Measurements from ENCODE around the gene ZNF76.

DNA sequence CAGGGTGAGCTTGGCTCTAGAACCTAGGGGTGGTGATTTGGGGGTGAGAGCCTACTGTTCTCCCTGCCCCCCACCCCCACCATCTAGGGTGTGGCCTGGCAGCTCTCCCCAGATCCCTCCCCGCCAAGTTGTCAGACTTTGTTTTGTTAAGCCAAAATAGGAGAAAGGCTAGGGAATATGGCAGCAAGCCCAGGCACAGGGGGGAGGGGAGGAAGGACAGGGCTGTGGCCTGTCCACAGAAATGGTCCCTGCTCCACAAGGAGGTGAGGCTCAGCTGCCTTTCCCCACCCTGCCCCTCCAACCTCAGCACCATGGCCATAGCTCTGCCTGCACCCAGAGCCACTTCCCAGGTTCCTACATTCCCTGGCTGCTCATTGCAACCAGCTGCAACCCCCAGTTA is 28.6 kb upstream of the ZNF76 start:
- TF ChIP-seq YY1 (IDR thresholded peaks at IDR 0.05; ENCODE audit: insufficient read depth, insufficient read length) (no peak), ZNF274 (IDR thresholded peaks at IDR 0.05; ENCODE audit: low read depth, low read length) (no peak)

Measured in NT2/D1 (cell line).